WTC11 (cell line): Measurements from ENCODE around the gene C19orf44.

Experiments used
- CTCF ChIP-seq: fragments of 200-600 bp; IDR thresholded peaks from 2 replicates; pipeline ENCODE4 v1.8.0; 2022; ENCODE audit warnings: antibody characterized with exemption
- GABPB1 ChIP-seq: sonication (generic); formaldehyde crosslinking; IDR thresholded peaks from 2 replicates; pipeline ENCODE4 v1.8.1; 2023; ENCODE audit warnings: mild to moderate bottlenecking, missing genetic modification reagents
- MAX ChIP-seq: sonication (generic); formaldehyde crosslinking; IDR thresholded peaks from 2 replicates; pipeline ENCODE4 v1.8.0; 2022; ENCODE audit warnings: mild to moderate bottlenecking, missing genetic modification reagents
- OVOL2 ChIP-seq: fragments of 250-450 bp; sonication (Bioruptor Pico); IDR thresholded peaks from 2 replicates; pipeline ENCODE4 v1.9.0; 2021; ENCODE audit warnings: mild to moderate bottlenecking, borderline replicate concordance
- RELA ChIP-seq: sonication (generic); formaldehyde crosslinking; IDR thresholded peaks from 2 replicates; pipeline ENCODE4 v1.8.1; 2022; ENCODE audit warnings: missing genetic modification reagents, mild to moderate bottlenecking, borderline replicate concordance
- STAT6 ChIP-seq: sonication (generic); formaldehyde crosslinking; conservative IDR thresholded peaks from 2 replicates; pipeline ENCODE4 v1.8.1; 2023; ENCODE audit warnings: mild to moderate bottlenecking, low read depth, missing genetic modification reagents, moderate library complexity
- TEAD4 ChIP-seq: sonication (generic); formaldehyde crosslinking; IDR thresholded peaks from 2 replicates; pipeline ENCODE4 v1.8.0; 2022; ENCODE audit warnings: mild to moderate bottlenecking, missing genetic modification reagents
- ZBTB21 ChIP-seq: sonication (generic); formaldehyde crosslinking; IDR thresholded peaks from 2 replicates; pipeline ENCODE4 v1.8.1; 2023; ENCODE audit warnings: mild to moderate bottlenecking, missing genetic modification reagents, borderline replicate concordance
- ZNF219 ChIP-seq: sonication (generic); formaldehyde crosslinking; IDR thresholded peaks from 2 replicates; pipeline ENCODE4 v1.8.0; 2023; ENCODE audit warnings: missing genetic modification reagents, mild to moderate bottlenecking, borderline replicate concordance
- ZNF232 ChIP-seq: sonication (generic); formaldehyde crosslinking; IDR thresholded peaks from 2 replicates; pipeline ENCODE4 v1.8.0; 2022; ENCODE audit warnings: mild to moderate bottlenecking, missing genetic modification reagents
- ZNF416 ChIP-seq: fragments of 250-450 bp; sonication (Bioruptor Pico); IDR thresholded peaks from 2 replicates; pipeline ENCODE4 v1.9.0; 2021; ENCODE audit warnings: mild to moderate bottlenecking, inconsistent platforms

GRCh38 chr19:16482745-16483144 is 13.4 kb upstream of the C19orf44 start:
- TF ChIP-seq ZNF232 (CRISPR knock-in tag) (no peak), CTCF (no peak), ZBTB21 (CRISPR knock-in tag) (no peak), OVOL2 (no peak), MAX (CRISPR knock-in tag) (no peak), TEAD4 (no peak), ZNF219 (CRISPR knock-in tag) (no peak), ZNF416 (CRISPR knock-in tag) (no peak), RELA (CRISPR knock-in tag) (no peak), STAT6 (no peak), GABPB1 (CRISPR knock-in tag) (no peak)
